ENCODE measurements around the gene MT3. TPM values are rescaled to one million over a fixed set of nuclear protein-coding genes. Genes with fewer than 3 reads are reported as not detected.

Gene MT3
- total RNA-seq, 1 experiment from 2014 or later: 0.77 TPM

GRCh38 chr16:56631197-56631596 is 41.9 kb downstream of the MT3 start:
- TF ChIP-seq ATF3 (CRISPR knock-in tag; conservative IDR thresholded peaks at IDR 0.05) (no peak), ATF2 (CRISPR knock-in tag; IDR thresholded peaks at IDR 0.05; ENCODE audit: borderline replicate concordance, low read depth) (no peak), E2F4 (CRISPR knock-in tag; IDR thresholded peaks at IDR 0.05; ENCODE audit: borderline replicate concordance, low read depth) (no peak), MXD4 (CRISPR knock-in tag; IDR thresholded peaks at IDR 0.05; ENCODE audit: borderline replicate concordance) (no peak), NR3C1 (CRISPR knock-in tag; conservative IDR thresholded peaks at IDR 0.05; ENCODE audit: low read depth) (no peak), MYBL2 (CRISPR knock-in tag; IDR thresholded peaks at IDR 0.05) (no peak), ZNF425 (CRISPR knock-in tag; conservative IDR thresholded peaks at IDR 0.05) (no peak), ZNF317 (CRISPR knock-in tag; IDR thresholded peaks at IDR 0.05; ENCODE audit: borderline replicate concordance, low read depth) (no peak), HMGXB4 (CRISPR knock-in tag; IDR thresholded peaks at IDR 0.05) (no peak), CREB1 (CRISPR knock-in tag; IDR thresholded peaks at IDR 0.05) (no peak), SMAD4 (CRISPR knock-in tag; IDR thresholded peaks at IDR 0.05) (no peak), IRF1 (CRISPR knock-in tag; IDR thresholded peaks at IDR 0.05) (no peak), USF2 (CRISPR knock-in tag; IDR thresholded peaks at IDR 0.05) (no peak), ZNF396 (CRISPR knock-in tag; IDR thresholded peaks at IDR 0.05; ENCODE audit: borderline replicate concordance) (no peak), MLX (CRISPR knock-in tag; IDR thresholded peaks at IDR 0.05) (no peak)
- peak overlapping the region; percentile 72 for H3K4me3 Mint-ChIP-seq
- DNase-seq (ENCODE audit: low spot score): no peak
- H3K9me3 Mint-ChIP-seq: no peaks in the 10 kb centered on the region
- ChIA-PET POLR2A (interaction anchor here (0.6 to 1.1 kb wide), 2 partner anchors 9 to 761 kb away, joined by 3 read pairs; no protein-coding TSS in a partner anchor), CTCF (interaction anchor here (1.0 kb wide), 1 partner anchor 30 kb away, joined by 3 read pairs; no protein-coding TSS in a partner anchor)
- peaks cover 6% of the 10 kb centered on the region; the same call in 1 of the 2 replicates for H3K36me3 Mint-ChIP-seq
- H3K27me3 Mint-ChIP-seq (ENCODE audit: low read depth): peaks cover 100% of the 10 kb centered on the region
- ATAC-seq: no peak
- H3K4me1 Mint-ChIP-seq: peaks cover 32% of the 10 kb centered on the region
- no peak overlapping the region for H3K27ac Mint-ChIP-seq
